K562 (cell line): ENCODE results near the gene HRAS. TPM values are rescaled to one million over a fixed set of nuclear protein-coding genes. Genes with fewer than 3 reads are reported as not detected.

Source experiments
- ATAC-seq: fragments of 200-7000 bp; cut with Tn5 transposase; 3 replicates; pipeline ENCODE4 v1.9.1; 2020; ENCODE audit warnings: moderate library complexity
- BruUV-seq: library from RNA; stranded (reverse); fragments of 400-500 nt; replicated peaks from 2 replicates; lab custom pipeline; 2021; lab: Mats Ljungman, UMichigan
- CTCF ChIA-PET: fragments of 300-600 bp; formaldehyde crosslinking; extraction: SDS; loops from one replicate; lab custom pipeline; 2021; ENCODE audit warnings: low intra/inter-chr PET ratio; lab: Yijun Ruan, JAX
- POLR2A ChIA-PET: fragments of 300-600, 350-650 bp; sonication (Branson Sonifier 250); formaldehyde crosslinking; extraction: SDS; loops from one replicate; lab custom pipeline; 2021; ENCODE audit warnings: antibody characterized with exemption, inconsistent platforms; lab: Yijun Ruan, JAX
- DNase-seq, 4 experiments: peaks; one replicate each; pipeline versions ENCODE4 v3.0.0 to v3.0.0-alpha.2; 2011 to 2018; ENCODE audit warnings: low spot score in 3 of 4, mixed read lengths in 3 of 4; ENCODE audit errors: extremely low read depth in 1 of 4
- FAIRE-seq: peaks from 2 replicates; lab custom pipeline; 2011; peaks lifted over from hg19 to GRCh38; lab: Jason Lieb, UNC
- H2AFZ ChIP-seq: 2 replicates; pipeline ENCODE4 v1.6.0; 2011; ENCODE audit warnings: low read depth, low read length, control low read depth, inconsistent platforms
- H3K27ac ChIP-seq: fragments of 200-600 bp; 3 replicates; pipeline ENCODE4 v1.8.0; 2011; ENCODE audit warnings: low read depth, mild to moderate bottlenecking, control low read depth, inconsistent platforms, low read length, moderate library complexity, mixed read lengths; ENCODE audit errors: extremely low read depth
- H3K27me3 ChIP-seq, 2 experiments: fragments of 300-600 bp in 1 of 2; 2 replicates in 1 of 2; 3 replicates in 1 of 2; pipeline versions ENCODE4 v1.6.0 to v1.8.0; 2011; ENCODE audit warnings: inconsistent platforms in 2 of 2, low read length in 2 of 2, mild to moderate bottlenecking in 1 of 2, mixed read lengths in 1 of 2, moderate library complexity in 1 of 2; ENCODE audit not compliant: control insufficient read depth in 2 of 2, insufficient read depth in 2 of 2
- H3K36me3 ChIP-seq: fragments of 300-600 bp; 3 replicates; pipeline ENCODE4 v1.8.0; 2011; ENCODE audit warnings: mild to moderate bottlenecking, low read length, inconsistent platforms; ENCODE audit not compliant: control insufficient read depth, insufficient read depth
- H3K4me1 ChIP-seq, 2 experiments: fragments of 200-600 bp in 1 of 2; replicated peaks in 1 of 2; 2 replicates in 1 of 2; 3 replicates in 1 of 2; pipeline versions ENCODE4 v1.5.1 to v1.8.0; 2011; ENCODE audit warnings: inconsistent platforms in 2 of 2, low read length in 2 of 2, mild to moderate bottlenecking in 1 of 2, mixed read lengths in 1 of 2, moderate library complexity in 1 of 2; ENCODE audit not compliant: control insufficient read depth in 2 of 2, insufficient read depth in 2 of 2
- H3K4me2 ChIP-seq: 2 replicates; pipeline ENCODE4 v1.6.1; 2011; ENCODE audit warnings: low read length, control low read depth, inconsistent platforms, mixed read lengths; ENCODE audit not compliant: insufficient read depth
- H3K4me3 ChIP-seq: fragments of 200-600 bp; sonication (generic), shearing (Covaris generic); 2 replicates; pipeline ENCODE4 v1.5.1; 2016; ENCODE audit warnings: control low read depth, inconsistent platforms
- H3K79me2 ChIP-seq: fragments of 200-600 bp; 3 replicates; pipeline ENCODE4 v1.8.0; 2011; ENCODE audit warnings: low read length, inconsistent platforms; ENCODE audit not compliant: control insufficient read depth, insufficient read depth
- H3K9ac ChIP-seq, 2 experiments: 2 replicates each; pipeline versions ENCODE4 v1.6.0 to v1.6.1; 2011; ENCODE audit warnings: low read depth in 2 of 2, low read length in 2 of 2, control low read depth in 1 of 2, inconsistent platforms in 1 of 2, mild to moderate bottlenecking in 1 of 2, mixed read lengths in 1 of 2; ENCODE audit not compliant: insufficient read depth in 1 of 2
- H3K9me1 ChIP-seq: one replicate; pipeline ENCODE4 v1.6.0; 2011; ENCODE audit warnings: inconsistent platforms, mild to moderate bottlenecking, low read length, moderate library complexity; ENCODE audit not compliant: control insufficient read depth, insufficient read depth
- H3K9me3 ChIP-seq: replicated peaks from 2 replicates; pipeline ENCODE4 v1.5.1; 2011; ENCODE audit warnings: low read depth, low read length, inconsistent platforms; ENCODE audit not compliant: control insufficient read depth, insufficient read depth
- H4K20me1 ChIP-seq: replicated peaks from 2 replicates; pipeline ENCODE4 v1.6.1; 2011; ENCODE audit warnings: low read length, inconsistent platforms, mixed read lengths; ENCODE audit not compliant: control insufficient read depth, insufficient read depth
- CSDE1 ChIP-seq, 2 experiments: fragments of 450-650 bp; IDR thresholded peaks; 2 replicates each; pipeline ENCODE4 v1.6.1; 2016; ENCODE audit warnings: mild to moderate bottlenecking in 1 of 2
- E2F1 ChIP-seq: sonication (generic); formaldehyde crosslinking; IDR thresholded peaks from 2 replicates; pipeline ENCODE4 v1.8.1; 2023; ENCODE audit warnings: mild to moderate bottlenecking, missing genetic modification reagents, moderate library complexity
- GATAD2A ChIP-seq: fragments of 450-650 bp; IDR thresholded peaks from 2 replicates; pipeline ENCODE4 v1.6.1; 2017
- GTF2A2 ChIP-seq: IDR thresholded peaks from 2 replicates; pipeline ENCODE4 v1.6.1; 2016; ENCODE audit warnings: mild to moderate bottlenecking, missing genetic modification characterization, missing compliant biosample characterization
- HLTF ChIP-seq: fragments of 450-650 bp; IDR thresholded peaks from 2 replicates; pipeline ENCODE4 v1.6.1; 2016
- IRF2 ChIP-seq: sonication (generic); formaldehyde crosslinking; IDR thresholded peaks from 2 replicates; pipeline ENCODE4 v1.8.1; 2022; ENCODE audit warnings: mild to moderate bottlenecking, missing genetic modification reagents
- MXD1 ChIP-seq: fragments of 250-450 bp; sonication (Bioruptor Pico); IDR thresholded peaks from 2 replicates; pipeline ENCODE4 v1.8.0; 2021; ENCODE audit warnings: borderline replicate concordance, mild to moderate bottlenecking, moderate library complexity; ENCODE audit not compliant: poor library complexity, severe bottlenecking
- MXI1 ChIP-seq: IDR thresholded peaks from 2 replicates; pipeline ENCODE4 v1.6.1; 2011; ENCODE audit warnings: low read depth, mild to moderate bottlenecking, improper control_type of control experiment, low read length
- PHF21A ChIP-seq: fragments of 450-650 bp; IDR thresholded peaks from 2 replicates; pipeline ENCODE4 v1.6.1; 2017; ENCODE audit warnings: low read depth, borderline replicate concordance
- SPI1 ChIP-seq: IDR thresholded peaks from 2 replicates; pipeline ENCODE4 v1.6.1; 2011; ENCODE audit warnings: low read depth, low read length, control low read depth, borderline replicate concordance
- TSHZ1 ChIP-seq: fragments of 250-450 bp; sonication (Bioruptor Pico); IDR thresholded peaks from 2 replicates; pipeline ENCODE4 v1.4.0; 2020; ENCODE audit warnings: mild to moderate bottlenecking, moderate library complexity
- ZFP30 ChIP-seq: fragments of 250-450 bp; sonication (Bioruptor Pico); IDR thresholded peaks from 2 replicates; pipeline ENCODE4 v1.8.0; 2022; ENCODE audit warnings: moderate library complexity, mild to moderate bottlenecking, inconsistent platforms, borderline replicate concordance
- ZNF274 ChIP-seq: IDR thresholded peaks from 2 replicates; pipeline ENCODE4 v1.6.1; 2011; ENCODE audit warnings: low read depth, mild to moderate bottlenecking, low read length, moderate library complexity, borderline replicate concordance
- ZNF511 ChIP-seq: sonication (generic); formaldehyde crosslinking; IDR thresholded peaks from 2 replicates; pipeline ENCODE4 v1.8.0; 2022; ENCODE audit warnings: mild to moderate bottlenecking, missing genetic modification reagents
- WGBS: fragments of 100-300 bp; shearing (Covaris generic); methylation state at CpG from one replicate; pipeline ENCODE4 v1.1.6; 2016; ENCODE audit warnings: low coverage, mixed read lengths; ENCODE audit not compliant: insufficient coverage; ENCODE audit errors: missing lambda C conversion rate; 5-methylcytosine and 5-hydroxymethylcytosine counted together
- in situ Hi-C: fragments of 300-500 bp; cut with MboI; formaldehyde crosslinking; loops from 4 replicates; pipeline ENCODE4 v1.15.0; 2018; ENCODE audit warnings: inconsistent platforms, mixed read lengths
- intact Hi-C: fragments of 100-400 bp; cut with micrococcal nuclease; formaldehyde crosslinking; loops from 2 replicates; pipeline ENCODE4 v1.14.2; 2022
- polyA plus RNA-seq, 8 experiments: library from polyadenylated mRNA; depleted of rRNA in 4 of 8; stranded (reverse) in 5 of 8; unstranded in 3 of 8; fragments of >200 nt; fragmentation: Nextera tagmentation in 2 of 8; fragmentation: Illumina TruSeq in 1 of 8; extraction: Ambion mirVana in 2 of 8; extraction: Trizol in 1 of 8; gene quantifications; 2 replicates each; pipeline versions ENCODE4 v1.2.1 to v1.2.3, GENCODE V29; 2011 to 2014; ENCODE audit warnings: inconsistent platforms in 1 of 8, missing spikeins in 1 of 8
- total RNA-seq, 7 experiments: library from RNA; depleted of rRNA in 6 of 7; stranded (reverse); fragments of >200 nt in 6 of 7; fragmentation: Illumina TruSeq in 2 of 7; extraction: Trizol in 2 of 7; gene quantifications; 2 replicates each; pipeline versions ENCODE4 v1.2.1 to v1.2.3, GENCODE V29; 2011 to 2021; ENCODE audit warnings: low replicate concordance in 1 of 7

The HRAS gene
- total and polyA plus RNA-seq, 9 of the 15 experiments (the other 6 are each of a cell fraction or from before 2014, with no cell fraction given): 2.8 to 73.5 (median 29.6) TPM

GRCh38 chr11:503179-503981, 32.0 kb downstream of the HRAS start:
- Histone ChIP-seq H3K27ac (peak overlapping the region; percentile 98), H4K20me1 (no peaks in the 10 kb centered on the region), H3K4me1 (peaks cover 11 to 74% of the 10 kb centered on the region in 2 experiments), H2AFZ (peak overlapping the region; percentile 0; the same call in 1 of the 2 replicates), H3K4me3 (peak overlapping the region; percentile 93), H3K79me2 (peaks cover 68% of the 10 kb centered on the region), H3K9ac (peak overlapping the region; percentile 97 to 100), H3K27me3 (no peaks in the 10 kb centered on the region), H3K4me2 (peak overlapping the region; percentile 99), H3K9me1 (no peaks in the 10 kb centered on the region), H3K36me3 (peaks cover 50% of the 10 kb centered on the region; the same call in 2 of the 3 replicates), H3K9me3 (no peaks in the 10 kb centered on the region)
- in situ Hi-C loops: loop anchor here (5.0 kb wide), 1 partner anchor 51 kb away; the partner anchor contains the start of gene PTDSS2
- ChIA-PET POLR2A (interaction anchor here (0.8 to 2.9 kb wide), 2 partner anchors 11 to 68 kb away, joined by 3 to 11 read pairs; no protein-coding TSS in a partner anchor), CTCF (no interaction called here)
- 33% methylated on average over 18 of the region's 24 CpGs for WGBS
- DNase-seq: peak; percentile 58 to 75 (median 62)
- no peak for FAIRE-seq
- intact Hi-C loops: no loop called here
- ATAC-seq: peak; percentile 0; the same call in 1 of the 3 replicates
- no TSS peak for BruUV-seq
- TF ChIP-seq IRF2 (CRISPR knock-in tag) (no peak), MXI1 (0 out of 2 replicates have a peak, but pooled peaks have one; percentile 2), GTF2A2 (tag) (no peak), MXD1 (CRISPR knock-in tag) (no peak), ZNF511 (CRISPR knock-in tag) (no peak), PHF21A (no peak), ZNF274 (no peak), ZFP30 (no peak), TSHZ1 (CRISPR knock-in tag) (no peak), GATAD2A (no peak), SPI1 (no peak), CSDE1 (IDR thresholded peaks at IDR 0.05) (no peak), E2F1 (no peak), HLTF (no peak)
